Activated naive CD4-positive, alpha-beta T cell treated with anti-CD3 and anti-CD28 coated beads, Interleukin-2, amount 50 U/mL, for 16 hours (primary cell): Measurements from ENCODE around the gene GJA10.
A peak's percentile ranks its signal among the peaks of the same experiment; 100 is the strongest.

ENCODE experiments used
- DNase-seq: peaks from one replicate; pipeline ENCODE4 v3.0.0-alpha.2; 2020

Gene GJA10

GRCh38 chr6:89917801-89918366, 23.6 kb downstream of the GJA10 start:
- no peak for DNase-seq

- DNase-seq, result no peak
These were observed 26.9 kb downstream of the GJA10 start for GRCh38 chr6:89921197-89921596.

GRCh38 chr6:89921691-89922090, 27.4 kb downstream of the GJA10 start:
- no peak for DNase-seq

GRCh38 chr6:89924231-89924630, 30.0 kb downstream of the GJA10 start:
- no peak for DNase-seq

GRCh38 chr6:89925826-89926225, 31.6 kb downstream of the GJA10 start:
- DNase-seq, result no peak

- no peak for DNase-seq
These were observed 33.0 kb downstream of the GJA10 start for GRCh38 chr6:89927264-89927663.

GRCh38 chr6:89927791-89928550, 33.7 kb downstream of the GJA10 start:
- no peak for DNase-seq

GRCh38 chr6:89928604-89929003, 34.3 kb downstream of the GJA10 start:
- peak; percentile 38 for DNase-seq

- DNase-seq, result no peak
These were observed 36.5 kb downstream of the GJA10 start for GRCh38 chr6:89930789-89931188.

- DNase-seq, result no peak
These were observed 38.1 kb downstream of the GJA10 start for GRCh38 chr6:89932245-89932802.

GRCh38 chr6:89934685-89935366, 40.6 kb downstream of the GJA10 start:
- DNase-seq, result no peak

- no peak for DNase-seq
These were observed 41.9 kb downstream of the GJA10 start for GRCh38 chr6:89936177-89936576.

- DNase-seq, result no peak
These were observed 43.7 kb downstream of the GJA10 start for GRCh38 chr6:89938014-89938413.

GRCh38 chr6:89939144-89939543, 44.9 kb downstream of the GJA10 start:
- no peak for DNase-seq

- DNase-seq, result peak; percentile 62
These were observed 46.2 kb downstream of the GJA10 start for GRCh38 chr6:89940225-89941027.

- DNase-seq, result no peak
These were observed 46.9 kb downstream of the GJA10 start for GRCh38 chr6:89941031-89941762.

- no peak for DNase-seq
These were observed 47.7 kb downstream of the GJA10 start for GRCh38 chr6:89941763-89942497.

- no peak for DNase-seq
These were observed 48.3 kb downstream of the GJA10 start for GRCh38 chr6:89942601-89943000.

GRCh38 chr6:89944181-89944755, 50.0 kb downstream of the GJA10 start:
- no peak for DNase-seq

- no peak for DNase-seq
These were observed 50.6 kb downstream of the GJA10 start for GRCh38 chr6:89944826-89945407.
